Adrenal gland (tissue), 5 donors: Measurements from ENCODE around the gene STK25.

ENCODE experiments used
- CTCF ChIP-seq, 6 experiments: fragments of 450-650 bp in 4 of 6; fragments of 200-600 bp in 2 of 6; sonication (generic) in 1 of 6; IDR thresholded peaks; 1 replicate in 5 of 6; 2 replicates in 1 of 6; pipeline versions ENCODE4 v1.5.1 to v1.8.0; 2016 to 2021; ENCODE audit warnings: antibody characterized with exemption in 6 of 6, mild to moderate bottlenecking in 2 of 6, moderate library complexity in 1 of 6
- POLR2A ChIP-seq, 2 donors: fragments of 450-650 bp; IDR thresholded peaks; one replicate each; pipeline ENCODE4 v1.6.1; 2017; ENCODE audit warnings: antibody characterized with exemption in 2 of 2, mild to moderate bottlenecking in 2 of 2, moderate library complexity in 1 of 2
- donor health status: DM: no; HTN: no; CAD: no.

- no peak for TF ChIP-seq POLR2A (IDR thresholded peaks at IDR 0.05)
- no peak for TF ChIP-seq CTCF (IDR thresholded peaks at IDR 0.05)
Measured at GRCh38 chr2:241540771-241541561, 32.6 kb upstream of the STK25 start.
